Hepatocyte (in vitro differentiated cells): ENCODE results near the gene MFGE8. TPM values are rescaled to one million over a fixed set of nuclear protein-coding genes. Genes with fewer than 3 reads are reported as not detected.
A peak's percentile ranks its signal among the peaks of the same experiment; 100 is the strongest.

Experiments
- DNase-seq: peaks from one replicate; pipeline ENCODE4 v3.0.0-alpha.2; 2016; ENCODE audit warnings: low spot score
- H2AFZ ChIP-seq: fragments of 200-600 bp; sonication (generic); 2 replicates; pipeline ENCODE4 v1.6.0; 2016; ENCODE audit warnings: antibody characterized with exemption, mild to moderate bottlenecking
- H3K27ac ChIP-seq: fragments of 200-600 bp; sonication (generic); 2 replicates; pipeline ENCODE4 v1.5.1; 2016; ENCODE audit warnings: mild to moderate bottlenecking
- H3K27me3 ChIP-seq: fragments of 200-600 bp; sonication (generic); 2 replicates; pipeline ENCODE4 v1.6.1; 2016
- H3K36me3 ChIP-seq: fragments of 200-600 bp; sonication (generic); replicated peaks from 2 replicates; pipeline ENCODE4 v1.5.1; 2016; ENCODE audit warnings: low read depth; ENCODE audit not compliant: insufficient read depth
- H3K4me1 ChIP-seq: fragments of 200-600 bp; sonication (generic); 2 replicates; pipeline ENCODE4 v1.5.1; 2016; ENCODE audit warnings: mild to moderate bottlenecking, moderate library complexity; ENCODE audit not compliant: insufficient read depth
- H3K4me2 ChIP-seq: fragments of 200-600 bp; sonication (generic); 2 replicates; pipeline ENCODE4 v1.6.0; 2016
- H3K4me3 ChIP-seq: fragments of 200-600 bp; sonication (generic); 2 replicates; pipeline ENCODE4 v1.5.1; 2016; ENCODE audit warnings: mild to moderate bottlenecking
- H3K79me2 ChIP-seq: fragments of 200-600 bp; sonication (generic); 2 replicates; pipeline ENCODE4 v1.6.0; 2017; ENCODE audit warnings: mild to moderate bottlenecking
- H3K9me2 ChIP-seq: fragments of 200-600 bp; sonication (generic); replicated peaks from 2 replicates; pipeline ENCODE4 v1.6.0; 2017; ENCODE audit warnings: mild to moderate bottlenecking; ENCODE audit not compliant: insufficient read depth
- H3K9me3 ChIP-seq: fragments of 200-600 bp; sonication (generic); 2 replicates; pipeline ENCODE4 v1.5.1; 2016; ENCODE audit warnings: low read depth, mild to moderate bottlenecking
- H4K20me1 ChIP-seq: fragments of 200-600 bp; sonication (generic); 2 replicates; pipeline ENCODE4 v1.6.0; 2016; ENCODE audit warnings: mild to moderate bottlenecking; ENCODE audit not compliant: insufficient read depth, poor library complexity, severe bottlenecking
- CTCF ChIP-seq: fragments of 200-600 bp; sonication (generic); IDR thresholded peaks from 2 replicates; pipeline ENCODE4 v1.5.1; 2016; ENCODE audit warnings: antibody characterized with exemption, mild to moderate bottlenecking; ENCODE audit not compliant: poor library complexity
- EZH2 ChIP-seq: fragments of 200-600 bp; sonication (generic); IDR thresholded peaks from 2 replicates; pipeline ENCODE4 v1.6.1; 2016; ENCODE audit warnings: antibody characterized with exemption, mild to moderate bottlenecking, borderline replicate concordance
- EZH2phosphoT487 ChIP-seq: fragments of 200-600 bp; sonication (generic); IDR thresholded peaks from one replicate; pipeline ENCODE4 v1.6.1; 2018; ENCODE audit warnings: antibody characterized with exemption, mild to moderate bottlenecking, low read depth, moderate library complexity; ENCODE audit not compliant: unreplicated experiment, severe bottlenecking
- WGBS: methylation state at CpG from one replicate; pipeline ENCODE4 v1.1.6; 2016; ENCODE audit warnings: low lambda C conversion rate; ENCODE audit errors: missing lambda C conversion rate; 5-methylcytosine and 5-hydroxymethylcytosine counted together
- polyA plus RNA-seq: library from polyadenylated mRNA; unstranded; fragments of >200 nt; fragmentation: Nextera tagmentation; extraction: Ambion mirVana; gene quantifications from 2 replicates; pipeline ENCODE4 v1.2.1, GENCODE V29; 2016
- total RNA-seq: library from RNA; depleted of rRNA; stranded (reverse); fragments of >200 nt; gene quantifications from 2 replicates; pipeline ENCODE4 v1.2.3, GENCODE V29; 2014

The MFGE8 gene
- total and polyA plus RNA-seq, 2 experiments from 2014 or later: 471 to 569 TPM

- Histone ChIP-seq H3K4me2 (no peak overlapping the region), H3K4me1 (peaks cover 4% of the 10 kb centered on the region), H3K9me2 (no peaks in the 10 kb centered on the region), H3K27ac (no peak overlapping the region), H3K79me2 (no peaks in the 10 kb centered on the region), H3K27me3 (no peaks in the 10 kb centered on the region), H3K36me3 (no peaks in the 10 kb centered on the region), H2AFZ (no peak overlapping the region), H3K4me3 (no peak overlapping the region), H3K9me3 (no peaks in the 10 kb centered on the region), H4K20me1 (no peaks in the 10 kb centered on the region)
- no peak for TF ChIP-seq EZH2
- no peak for TF ChIP-seq CTCF
- no peak for TF ChIP-seq EZH2phosphoT487
- WGBS: 76% methylated on average over 9 of the region's 9 CpGs
- no peak for DNase-seq
These were observed 7.2 kb upstream of the MFGE8 start for GRCh38 chr15:88920186-88920891.

- Histone ChIP-seq H3K4me3 (no peak overlapping the region), H3K4me1 (peaks cover 4% of the 10 kb centered on the region), H3K36me3 (no peaks in the 10 kb centered on the region), H3K79me2 (no peaks in the 10 kb centered on the region), H3K9me3 (no peaks in the 10 kb centered on the region), H2AFZ (no peak overlapping the region), H3K27ac (peak overlapping the region; percentile 71), H4K20me1 (no peaks in the 10 kb centered on the region), H3K9me2 (no peaks in the 10 kb centered on the region), H3K4me2 (no peak overlapping the region), H3K27me3 (no peaks in the 10 kb centered on the region)
- TF ChIP-seq CTCF (no peak), EZH2phosphoT487 (no peak), EZH2 (no peak)
- peak; percentile 68 for DNase-seq
- 54% methylated on average over 4 of the region's 4 CpGs for WGBS
These were observed 5.6 kb upstream of the MFGE8 start for GRCh38 chr15:88918738-88919137.

- Histone ChIP-seq H3K27ac (peak overlapping the region; percentile 11), H3K9me2 (no peaks in the 10 kb centered on the region), H3K4me3 (no peak overlapping the region), H4K20me1 (no peaks in the 10 kb centered on the region), H2AFZ (no peak overlapping the region), H3K9me3 (no peaks in the 10 kb centered on the region), H3K27me3 (no peaks in the 10 kb centered on the region), H3K4me2 (no peak overlapping the region), H3K36me3 (no peaks in the 10 kb centered on the region), H3K79me2 (peaks cover 2% of the 10 kb centered on the region), H3K4me1 (peaks cover 4% of the 10 kb centered on the region)
- WGBS: 96% methylated on average over 5 of the region's 5 CpGs
- no peak for TF ChIP-seq CTCF
- TF ChIP-seq EZH2: no peak
- TF ChIP-seq EZH2phosphoT487: no peak
- DNase-seq: no peak
These were observed 4.6 kb upstream of the MFGE8 start for GRCh38 chr15:88917760-88918159.

GRCh38 chr15:88915354-88915753 is 2.2 kb upstream of the MFGE8 start:
- Histone ChIP-seq H3K4me2 (no peak overlapping the region), H4K20me1 (no peaks in the 10 kb centered on the region), H3K27me3 (no peaks in the 10 kb centered on the region), H3K9me3 (no peaks in the 10 kb centered on the region), H3K79me2 (peaks cover 26% of the 10 kb centered on the region), H3K4me1 (peaks cover 16% of the 10 kb centered on the region), H3K36me3 (no peaks in the 10 kb centered on the region), H3K27ac (no peak overlapping the region), H2AFZ (no peak overlapping the region), H3K4me3 (no peak overlapping the region), H3K9me2 (no peaks in the 10 kb centered on the region)
- no peak for TF ChIP-seq CTCF
- DNase-seq: no peak
- 98% methylated on average over 9 of the region's 10 CpGs for WGBS
